HUES48 (cell line): ENCODE results near the gene RBM33.

Source experiments
- H3K27ac ChIP-seq: one replicate; pipeline ENCODE4 v1.7.0; 2013; ENCODE audit warnings: low read depth, low read length, inconsistent platforms
- H3K27me3 ChIP-seq: 2 replicates; pipeline ENCODE4 v1.6.1; 2013; ENCODE audit warnings: mild to moderate bottlenecking, low read length; ENCODE audit not compliant: control insufficient read depth, insufficient read depth
- H3K36me3 ChIP-seq: 2 replicates; pipeline ENCODE4 v1.6.1; 2013; ENCODE audit warnings: low read length; ENCODE audit not compliant: control insufficient read depth, insufficient read depth
- H3K4me1 ChIP-seq: 2 replicates; pipeline ENCODE4 v1.6.1; 2013; ENCODE audit warnings: mild to moderate bottlenecking, low read length; ENCODE audit not compliant: control insufficient read depth, insufficient read depth
- H3K4me3 ChIP-seq: 2 replicates; pipeline ENCODE4 v1.5.1; 2013; ENCODE audit warnings: mild to moderate bottlenecking, low read depth, low read length
- H3K9ac ChIP-seq: 2 replicates; pipeline ENCODE4 v1.6.1; 2013; ENCODE audit warnings: mild to moderate bottlenecking, low read depth, low read length, moderate library complexity
- H3K9me3 ChIP-seq: 2 replicates; pipeline ENCODE4 v1.6.1; 2013; ENCODE audit warnings: low read length; ENCODE audit not compliant: control insufficient read depth, insufficient read depth

RBM33 gene

GRCh38 chr7:155809947-155810769 lies 165.7 kb downstream of the RBM33 start:
- Histone ChIP-seq H3K27me3 (peaks cover 97% of the 10 kb centered on the region), H3K4me1 (peaks cover 55% of the 10 kb centered on the region), H3K36me3 (no peaks in the 10 kb centered on the region), H3K4me3 (peak overlapping the region; percentile 43; the same call in 1 of the 2 replicates), H3K9ac (no peak overlapping the region), H3K9me3 (no peaks in the 10 kb centered on the region), H3K27ac (no peak overlapping the region)

- Histone ChIP-seq H3K9ac (no peak overlapping the region), H3K27ac (no peak overlapping the region), H3K4me3 (0 out of 2 replicates have a peak overlapping the region, but pooled peaks have one; percentile 43), H3K9me3 (no peaks in the 10 kb centered on the region), H3K36me3 (no peaks in the 10 kb centered on the region), H3K27me3 (peaks cover 96% of the 10 kb centered on the region), H3K4me1 (peaks cover 54% of the 10 kb centered on the region)
Measured at GRCh38 chr7:155810770-155811559, 166.5 kb downstream of the RBM33 start.

DNA sequence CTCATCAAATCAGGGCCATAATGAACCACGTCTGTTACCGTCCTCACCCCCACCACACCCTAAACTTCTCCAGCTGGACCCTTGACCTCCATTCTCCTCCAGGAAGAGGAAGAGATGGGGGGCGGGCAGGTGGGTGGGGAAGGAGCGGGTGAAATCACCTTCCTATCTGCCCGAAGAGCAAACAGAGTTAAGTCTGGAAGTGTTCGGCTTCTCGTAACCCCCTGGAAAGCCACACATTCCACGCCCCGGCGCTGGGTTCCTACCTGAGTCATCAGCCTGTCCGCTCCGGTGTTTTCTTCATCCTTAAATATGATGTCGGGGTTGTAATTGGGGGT lies 167.1 kb downstream of the RBM33 start:
- no peaks in the 10 kb centered on the region for H3K36me3 ChIP-seq
- H3K4me1 ChIP-seq, result peaks cover 49% of the 10 kb centered on the region
- H3K27me3 ChIP-seq, result peaks cover 92% of the 10 kb centered on the region
- no peak overlapping the region for H3K9ac ChIP-seq
- peak overlapping the region; percentile 23; the same call in 1 of the 2 replicates for H3K4me3 ChIP-seq
- H3K9me3 ChIP-seq, result no peaks in the 10 kb centered on the region
- H3K27ac ChIP-seq, result no peak overlapping the region

GRCh38 chr7:155811895-155812761 lies 167.7 kb downstream of the RBM33 start, which contains the start of gene SHH:
SHH (minus strand) TSS chr7:155812463; CDS start chr7:155812122, 341 bp downstream.
- Histone ChIP-seq H3K4me3 (peak within 1 kb of the TSS; percentile 23), H3K27me3 (peaks cover 86% of the 10 kb centered on the region)

GRCh38 chr7:155813125-155813524 lies 168.7 kb downstream of the RBM33 start:
- Histone ChIP-seq H3K9ac (no peak overlapping the region), H3K36me3 (no peaks in the 10 kb centered on the region), H3K27ac (no peak overlapping the region), H3K4me1 (peaks cover 43% of the 10 kb centered on the region), H3K27me3 (peaks cover 76% of the 10 kb centered on the region), H3K4me3 (no peak overlapping the region), H3K9me3 (no peaks in the 10 kb centered on the region)

More at GRCh38 chr7:155811895-155812761, 167.7 kb downstream of the RBM33 start, which contains the start of gene SHH:
- Histone ChIP-seq H3K9me3 (no peaks in the 10 kb centered on the region), H3K36me3 (no peaks in the 10 kb centered on the region), H3K27ac (no peak within 1 kb of the TSS), H3K9ac (no peak within 1 kb of the TSS), H3K4me1 (peaks cover 49% of the 10 kb centered on the region)

- Histone ChIP-seq H3K27me3 (peaks cover 70% of the 10 kb centered on the region), H3K9me3 (no peaks in the 10 kb centered on the region), H3K4me1 (peaks cover 42% of the 10 kb centered on the region), H3K27ac (no peak overlapping the region), H3K36me3 (no peaks in the 10 kb centered on the region), H3K4me3 (no peak overlapping the region), H3K9ac (no peak overlapping the region)
Measured at GRCh38 chr7:155813546-155814315, 169.3 kb downstream of the RBM33 start.

GRCh38 chr7:155814316-155815276 lies 170.1 kb downstream of the RBM33 start:
- H3K4me1 ChIP-seq, result peaks cover 36% of the 10 kb centered on the region
- no peak overlapping the region for H3K4me3 ChIP-seq
- H3K27me3 ChIP-seq, result peaks cover 62% of the 10 kb centered on the region

GRCh38 chr7:155815332-155816191 lies 171.1 kb downstream of the RBM33 start:
- no peaks in the 10 kb centered on the region for H3K9me3 ChIP-seq
- peaks cover 52% of the 10 kb centered on the region for H3K27me3 ChIP-seq
- H3K4me3 ChIP-seq, result no peak overlapping the region
- no peaks in the 10 kb centered on the region for H3K36me3 ChIP-seq
- H3K4me1 ChIP-seq, result peaks cover 28% of the 10 kb centered on the region
- H3K9ac ChIP-seq, result no peak overlapping the region
- no peak overlapping the region for H3K27ac ChIP-seq

More at GRCh38 chr7:155814316-155815276, 170.1 kb downstream of the RBM33 start:
- Histone ChIP-seq H3K36me3 (no peaks in the 10 kb centered on the region), H3K9me3 (no peaks in the 10 kb centered on the region), H3K27ac (no peak overlapping the region), H3K9ac (no peak overlapping the region)

DNA sequence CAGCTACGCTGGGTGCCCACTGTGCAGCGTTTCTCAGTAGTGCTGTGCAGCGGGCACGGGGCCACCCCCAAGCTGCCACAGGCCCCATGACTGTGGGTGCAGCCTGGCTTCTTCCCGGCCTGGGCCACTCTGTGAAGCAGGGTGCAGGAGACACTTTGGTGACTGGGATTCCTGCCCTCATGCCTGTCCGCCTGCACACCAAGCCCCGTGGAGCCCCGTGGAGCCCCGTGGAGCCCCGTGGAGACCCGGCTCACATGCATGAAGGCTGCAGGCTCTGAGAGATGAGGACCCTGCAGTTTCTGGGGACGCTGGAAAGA lies 171.7 kb downstream of the RBM33 start:
- no peak overlapping the region for H3K27ac ChIP-seq
- peaks cover 22% of the 10 kb centered on the region for H3K4me1 ChIP-seq
- peaks cover 46% of the 10 kb centered on the region for H3K27me3 ChIP-seq
- H3K36me3 ChIP-seq, result no peaks in the 10 kb centered on the region
- H3K9ac ChIP-seq, result no peak overlapping the region
- no peaks in the 10 kb centered on the region for H3K9me3 ChIP-seq
- no peak overlapping the region for H3K4me3 ChIP-seq
